HUDEP-2 (cell line): ENCODE measurements around the gene CHCHD4.

Source experiments
- DNase-seq, 76 experiments: peaks; one replicate each; lab custom pipeline; 2025; ENCODE audit not compliant: unreplicated experiment in 76 of 76; lab: John Stamatoyannopoulos, UW

CHCHD4 gene

GRCh38 chr3:14138109-14138877, 13.6 kb upstream of the CHCHD4 start:
- no peak for DNase-seq

GRCh38 chr3:14137445-14137844, 12.8 kb upstream of the CHCHD4 start:
- no peak for DNase-seq

DNA sequence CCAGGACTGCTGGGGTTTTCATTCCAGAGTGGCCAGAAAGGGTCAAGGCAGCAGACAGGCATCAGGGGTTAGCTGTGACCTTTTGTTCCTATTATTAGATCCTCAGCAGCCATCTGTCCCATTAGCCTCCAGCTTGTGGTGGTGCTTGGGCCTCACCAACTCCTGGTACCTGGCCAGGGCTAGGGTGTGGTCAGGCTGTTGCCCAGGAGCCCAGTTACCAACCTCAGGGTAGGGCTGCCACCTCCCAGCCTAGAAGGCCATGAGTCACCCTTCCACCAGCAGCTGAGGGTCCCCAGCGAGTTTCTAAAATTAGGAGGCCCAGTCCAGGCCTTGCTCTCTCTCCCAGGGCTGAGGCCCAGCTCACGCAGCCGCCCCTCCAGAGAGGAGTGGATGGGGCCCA, 12.3 kb upstream of the CHCHD4 start:
- DNase-seq = peak in 48 of 76 experiments; percentile 3 to 63 (median 30)

DNA sequence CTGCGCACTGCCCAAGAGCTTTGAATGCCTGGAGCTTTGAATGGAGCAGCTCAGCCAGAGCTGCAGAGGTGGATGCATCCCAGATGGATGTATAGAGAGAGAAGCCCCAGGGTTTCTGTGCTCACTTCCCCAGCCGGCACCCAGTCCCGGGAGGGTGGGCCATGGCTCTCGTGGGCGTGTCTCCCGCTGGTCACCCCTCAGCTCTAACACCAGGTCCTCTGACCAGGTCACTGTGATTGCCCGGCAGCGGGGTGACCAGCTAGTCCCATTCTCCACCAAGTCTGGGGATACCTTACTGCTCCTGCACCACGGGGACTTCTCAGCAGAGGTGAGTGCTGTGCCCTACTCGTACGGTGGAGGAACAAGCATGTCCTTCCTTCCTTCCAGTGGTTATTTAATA, 10.9 kb upstream of the CHCHD4 start:
- no peak for DNase-seq

GRCh38 chr3:14134291-14134690, 9.6 kb upstream of the CHCHD4 start:
- DNase-seq = no peak

- DNase-seq = no peak
Observed at GRCh38 chr3:14133876-14134275, 9.2 kb upstream of the CHCHD4 start.

- no peak for DNase-seq
Observed at GRCh38 chr3:14133188-14133800, 8.6 kb upstream of the CHCHD4 start.

GRCh38 chr3:14132689-14133088, 8.0 kb upstream of the CHCHD4 start:
- no peak for DNase-seq

DNA sequence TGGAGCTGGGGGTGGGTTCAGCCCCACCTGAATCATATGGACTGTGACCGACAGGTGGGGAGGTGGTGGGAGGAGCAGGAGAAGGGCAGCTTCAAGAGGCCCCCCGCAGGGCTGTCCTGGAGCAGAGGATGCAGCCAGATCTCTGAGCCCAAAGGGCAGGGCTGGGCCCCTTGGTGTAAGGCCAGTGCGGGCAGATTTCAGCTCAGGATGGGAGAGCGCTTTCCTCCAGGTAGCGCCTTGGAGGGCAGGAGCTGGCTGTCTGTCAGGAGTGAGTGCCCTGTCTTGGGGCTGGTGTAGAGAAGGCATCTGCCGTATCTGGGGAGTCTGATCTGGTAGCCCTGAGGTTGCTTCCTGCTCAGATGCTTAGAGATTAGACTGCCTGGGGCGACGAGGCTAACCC, 7.5 kb upstream of the CHCHD4 start:
- no peak for DNase-seq

DNA sequence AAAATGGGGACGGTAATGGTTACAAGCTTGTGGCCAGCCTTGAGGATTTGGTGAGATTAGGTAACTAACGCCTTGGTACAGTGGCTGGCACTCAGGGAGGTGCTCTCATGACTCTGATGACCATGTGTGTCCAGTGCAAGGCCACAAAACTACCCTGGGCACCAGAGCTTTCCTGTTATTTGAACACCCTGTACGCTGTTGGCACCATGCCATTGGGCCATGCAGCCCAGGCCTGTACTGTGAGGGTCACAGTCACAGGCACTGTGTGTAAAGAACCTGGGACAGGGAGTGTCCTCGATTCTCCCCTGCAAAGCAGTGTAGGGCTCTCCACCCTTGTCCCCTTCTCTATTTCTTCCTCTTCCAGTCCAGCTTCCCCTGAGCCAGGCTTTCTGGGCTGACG, 6.5 kb upstream of the CHCHD4 start:
- DNase-seq = no peak

- no peak for DNase-seq
Observed at GRCh38 chr3:14130707-14131106, 6.0 kb upstream of the CHCHD4 start.

- no peak for DNase-seq
Observed at GRCh38 chr3:14130230-14130629, 5.6 kb upstream of the CHCHD4 start.

GRCh38 chr3:14129296-14129695, 4.6 kb upstream of the CHCHD4 start:
- DNase-seq = no peak

DNA sequence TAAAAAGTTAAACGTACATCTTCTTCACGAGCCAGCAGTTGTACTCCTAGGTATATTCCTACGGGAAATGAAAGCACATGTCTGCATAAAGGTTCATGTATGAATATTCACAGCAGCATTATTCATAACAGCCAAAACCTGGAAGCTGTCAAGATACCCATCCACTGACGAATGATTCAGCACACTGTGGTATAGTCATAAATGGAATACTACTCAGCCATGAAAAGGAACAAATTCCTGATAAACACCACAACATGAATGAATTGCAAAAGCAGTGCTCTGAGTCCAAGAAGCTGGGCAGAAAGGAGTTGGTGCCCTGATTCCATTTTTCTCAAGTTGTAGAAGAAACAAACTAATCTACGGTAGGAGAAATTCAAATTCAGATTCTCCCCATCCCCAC, 4.1 kb upstream of the CHCHD4 start:
- no peak for DNase-seq

DNA sequence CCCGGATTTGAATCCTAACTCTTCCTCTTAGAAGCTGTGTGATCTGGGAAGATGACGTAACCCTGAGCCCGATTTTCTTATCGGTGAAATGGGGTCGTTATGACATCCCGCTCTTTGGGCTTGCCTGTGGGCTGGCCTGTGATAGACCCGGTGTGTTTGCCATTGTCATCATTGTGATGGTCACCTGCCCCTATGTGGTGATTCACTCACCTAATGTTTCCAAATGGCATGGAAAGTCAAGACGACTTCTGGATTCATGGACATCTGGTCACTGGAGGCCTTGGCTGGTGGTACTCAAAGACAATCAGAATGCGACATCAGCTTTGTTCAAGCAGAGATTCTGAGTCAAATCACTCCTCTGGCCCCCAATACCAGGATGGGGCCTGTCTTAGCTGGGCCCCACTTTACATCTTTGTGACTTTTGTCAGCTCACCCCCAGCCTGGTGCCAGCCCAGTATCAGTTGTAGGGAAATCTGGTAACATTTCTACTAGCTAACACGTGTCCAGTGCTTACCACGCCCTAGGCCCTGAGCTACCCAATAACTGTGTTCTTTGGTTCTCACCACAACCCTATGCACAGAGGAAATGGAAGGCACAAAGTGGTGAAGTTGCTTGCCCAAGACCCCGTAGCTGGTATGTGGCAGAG, 3.0 kb upstream of the CHCHD4 start:
- no peak for DNase-seq

DNA sequence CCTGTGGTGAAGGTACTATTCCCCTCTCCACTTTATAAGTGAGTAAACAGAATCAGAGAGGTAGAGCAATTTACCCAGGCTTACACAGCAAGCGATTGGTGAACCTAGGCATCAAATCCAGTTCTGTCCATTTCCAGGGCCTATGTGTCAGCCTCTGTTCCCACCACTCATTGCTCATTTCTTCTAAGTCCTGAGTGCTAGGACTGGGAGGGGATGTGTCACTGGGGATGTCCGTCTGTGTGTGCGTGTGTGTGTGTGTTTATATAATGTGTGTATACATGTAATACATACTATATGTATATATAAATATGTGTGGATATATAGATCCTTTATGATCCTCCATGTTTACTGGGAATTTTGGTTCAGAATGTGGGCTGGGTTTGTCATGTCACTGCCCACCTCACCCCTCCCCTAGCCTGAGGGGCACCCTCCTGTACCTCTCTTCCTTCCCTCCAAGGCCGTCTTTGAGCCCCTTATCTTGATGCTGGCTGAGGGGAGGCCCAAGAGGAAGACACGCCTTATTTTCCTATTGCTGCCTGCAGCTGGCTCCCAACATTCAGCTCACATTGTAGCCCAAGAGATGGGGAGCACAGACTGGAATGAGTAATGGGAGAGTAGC, 2.3 kb upstream of the CHCHD4 start:
- peak in 1 of 76 experiments; percentile 15 for DNase-seq

DNA sequence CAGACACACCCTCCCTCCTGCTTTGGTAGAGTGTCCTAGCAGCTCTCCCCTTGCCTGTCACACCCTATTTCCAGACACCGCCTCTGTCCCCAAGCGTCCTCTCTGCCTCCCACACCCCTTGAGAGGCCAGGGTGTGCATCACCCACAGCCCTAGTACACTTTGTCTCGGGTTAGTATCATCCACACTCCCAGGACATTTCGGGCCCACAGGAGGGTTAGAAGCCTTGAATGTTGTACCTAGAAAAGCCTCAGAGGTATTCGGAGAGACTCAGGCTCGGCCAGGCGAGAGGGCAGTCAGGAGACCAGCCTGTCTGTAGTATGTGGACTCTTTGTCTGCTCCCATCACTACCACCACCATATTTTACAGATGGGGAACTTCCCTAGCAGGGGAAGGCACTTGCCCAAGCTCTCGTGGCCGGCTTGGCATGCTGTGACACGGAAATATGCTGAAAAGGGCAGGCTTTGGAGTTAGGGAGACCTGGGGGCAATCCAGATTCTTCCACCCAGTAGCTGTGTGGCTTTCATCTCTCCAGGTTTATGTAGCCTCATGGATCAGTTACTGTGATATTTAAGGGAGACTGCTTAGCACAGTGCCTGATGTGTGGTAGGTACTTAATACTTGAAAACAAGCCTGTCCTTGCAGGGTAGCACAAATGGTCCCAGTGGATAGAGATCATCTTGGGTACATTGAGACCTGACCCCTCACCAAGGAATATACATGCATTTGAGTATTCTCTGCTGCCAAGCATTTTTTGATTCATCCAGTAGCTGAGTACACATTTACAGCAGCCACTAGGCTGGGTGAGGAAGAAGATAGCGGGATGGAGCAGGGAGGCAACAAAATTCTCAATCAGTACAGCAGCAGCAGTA, 1.6 kb upstream of the CHCHD4 start:
- DNase-seq = peak in 37 of 76 experiments; percentile 33 to 94 (median 84)

DNA sequence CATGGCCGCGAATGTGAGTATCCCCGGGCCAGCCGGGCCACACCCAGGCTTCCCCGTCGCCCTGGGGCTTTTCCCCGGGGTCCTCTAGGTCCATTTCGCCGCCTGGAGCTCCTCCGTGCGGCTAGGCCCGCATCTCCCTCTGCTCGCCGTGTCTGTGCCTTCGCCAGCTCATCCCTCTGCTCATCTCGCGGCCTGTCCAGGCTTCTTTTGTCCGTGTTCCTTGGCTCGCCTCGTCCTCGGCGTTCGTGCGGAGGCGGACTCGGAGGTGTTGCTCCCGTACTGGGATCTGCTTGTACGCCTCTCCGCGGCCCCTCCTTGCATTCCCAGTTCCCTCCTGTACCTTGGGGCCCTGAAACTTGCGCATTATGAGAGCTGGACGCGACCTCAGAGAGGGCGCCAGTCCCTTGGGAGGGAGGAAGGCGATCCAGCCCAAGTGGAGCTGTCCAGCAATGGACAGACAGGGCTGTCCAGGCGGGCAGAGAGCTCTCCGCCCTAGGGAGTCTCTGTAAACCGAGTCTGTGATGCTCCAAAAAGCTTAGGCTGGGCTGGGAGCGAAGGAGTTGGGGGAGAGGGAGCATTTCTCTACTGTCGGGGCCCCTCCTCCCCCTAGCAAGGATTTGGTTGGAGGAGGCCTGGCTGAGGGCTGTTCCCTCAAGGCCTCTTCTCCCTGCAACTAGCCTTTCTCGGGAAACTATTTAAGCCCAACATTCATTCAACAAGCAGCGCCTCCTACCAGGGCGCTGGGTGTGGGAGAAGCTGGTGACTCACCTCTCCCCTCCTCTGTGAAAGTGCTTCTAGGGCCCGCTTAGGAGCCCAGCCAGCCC, 735 bp upstream of the CHCHD4 start:
- peak in 40 of 76 experiments; percentile 34 to 94 (median 84) for DNase-seq

GRCh38 chr3:14124223-14124614, 451 bp downstream of the CHCHD4 start:
- peak in 67 of 76 experiments; percentile 1 to 65 (median 42) for DNase-seq
